Spleen (tissue), 11 donors: ENCODE data around the gene GLYATL1. TPM values are rescaled to one million over a fixed set of nuclear protein-coding genes. Genes with fewer than 3 reads are reported as not detected.

Source experiments
- DNase-seq: peaks from one replicate; pipeline ENCODE4 v3.0.0-alpha.2; 2020
- H3K27ac ChIP-seq, 8 donors: fragments of 200-600 bp; sonication (generic) in 7 of 8; 1 replicate in 4 of 8; 2 replicates in 4 of 8; pipeline versions ENCODE4 v1.5.0 to v1.8.0; 2016 to 2021; ENCODE audit warnings: inconsistent platforms in 4 of 8, mild to moderate bottlenecking in 4 of 8, moderate library complexity in 1 of 8
- H3K27me3 ChIP-seq, 7 donors: fragments of 200-600 bp; sonication (generic) in 6 of 7; replicated peaks in 1 of 7; 1 replicate in 4 of 7; 2 replicates in 3 of 7; pipeline versions ENCODE4 v1.5.0 to v1.8.0; 2016 to 2021; ENCODE audit warnings: inconsistent platforms in 3 of 7, mild to moderate bottlenecking in 1 of 7
- H3K36me3 ChIP-seq, 6 donors: fragments of 200-600 bp; sonication (generic) in 5 of 6; 1 replicate in 4 of 6; 2 replicates in 2 of 6; pipeline versions ENCODE4 v1.5.0 to v1.8.0; 2016 to 2021; ENCODE audit warnings: inconsistent platforms in 2 of 6
- H3K4me1 ChIP-seq, 6 donors: fragments of 200-600 bp; sonication (generic) in 5 of 6; 1 replicate in 3 of 6; 2 replicates in 3 of 6; pipeline versions ENCODE4 v1.5.0 to v1.8.0; 2016 to 2021; ENCODE audit warnings: inconsistent platforms in 3 of 6
- H3K4me3 ChIP-seq, 8 donors: fragments of 200-600 bp; sonication (generic) in 7 of 8; 1 replicate in 4 of 8; 2 replicates in 4 of 8; pipeline versions ENCODE4 v1.5.0 to v1.8.0; 2016 to 2021; ENCODE audit warnings: inconsistent platforms in 4 of 8, mild to moderate bottlenecking in 4 of 8, moderate library complexity in 2 of 8
- H3K9me3 ChIP-seq, 8 donors: fragments of 200-600 bp; sonication (generic) in 7 of 8; 1 replicate in 4 of 8; 2 replicates in 4 of 8; pipeline versions ENCODE4 v1.5.0 to v1.8.0; 2016 to 2021; ENCODE audit warnings: inconsistent platforms in 4 of 8
- POLR2A ChIP-seq, 3 donors: fragments of 450-650 bp; IDR thresholded peaks; one replicate each; pipeline ENCODE4 v1.5.1; 2017; ENCODE audit warnings: antibody characterized with exemption in 3 of 3, mild to moderate bottlenecking in 1 of 3
- POLR2AphosphoS5 ChIP-seq, 3 donors: sonication (generic); formaldehyde crosslinking; IDR thresholded peaks; one replicate each; pipeline ENCODE4 v1.5.1; 2017; ENCODE audit warnings: antibody characterized with exemption in 3 of 3
- WGBS, 5 donors: extraction: QIAGEN DNeasy Blood & Tissue Kit in 3 of 5; methylation state at CpG; one replicate each; pipeline versions ENCODE4 v1.1.5 to v1.1.7; 2013 to 2018; 5-methylcytosine and 5-hydroxymethylcytosine counted together
- intact Hi-C: fragments of 100-400 bp; cut with DNase I; formaldehyde crosslinking; loops from one replicate; pipeline ENCODE4 v1.15.0; 2023; ENCODE audit warnings: low total_unique reads
- polyA plus RNA-seq, 3 donors: library from polyadenylated mRNA; stranded (reverse); fragments of 200-250 nt; gene quantifications; one replicate each; pipeline ENCODE4 v1.2.1, GENCODE V29; 2013
- total RNA-seq, 7 donors: library from RNA; depleted of rRNA in 3 of 7; stranded (reverse); fragments of >200 nt in 3 of 7; fragmentation: NEBNext Ultra II Directional in 4 of 7; extraction: Animal tissue kit (Norgen Biotek cat#: 25700) in 4 of 7; gene quantifications; one replicate each; pipeline versions ENCODE4 v1.1.0 to v1.2.1, GENCODE V29; 2016 to 2021
- TF ChIP-seq, protein P1 (sequence below), 11 experiments: fragments of 200-600 bp in 7 of 11; fragments of 450-650 bp in 4 of 11; sonication (generic) in 4 of 11; IDR thresholded peaks in 8 of 11; conservative IDR thresholded peaks in 3 of 11; 1 replicate in 7 of 11; 2 replicates in 4 of 11; pipeline versions ENCODE4 v1.4.0 to v1.8.0; 2016 to 2021; ENCODE audit warnings: antibody characterized with exemption in 11 of 11, inconsistent platforms in 4 of 11, mild to moderate bottlenecking in 1 of 11
- donor health status: healthy with polysubstance abuse.
- donor health status: DM: no; HTN: no; CAD: no; lungs with moderate emphysema.
- donor health status: DM: no; HTN: no; CAD: no.
- donor health status: Bipolar disorder and iron deficiency.
- donor health status: healthy.
- donor health status: DM: no; HTN: no; CAD: no.
- donor health status: DM: yes; HTN: yes; CAD: no.

Gene GLYATL1
- total and polyA plus RNA-seq, 10 donors, result not detected

DNA sequence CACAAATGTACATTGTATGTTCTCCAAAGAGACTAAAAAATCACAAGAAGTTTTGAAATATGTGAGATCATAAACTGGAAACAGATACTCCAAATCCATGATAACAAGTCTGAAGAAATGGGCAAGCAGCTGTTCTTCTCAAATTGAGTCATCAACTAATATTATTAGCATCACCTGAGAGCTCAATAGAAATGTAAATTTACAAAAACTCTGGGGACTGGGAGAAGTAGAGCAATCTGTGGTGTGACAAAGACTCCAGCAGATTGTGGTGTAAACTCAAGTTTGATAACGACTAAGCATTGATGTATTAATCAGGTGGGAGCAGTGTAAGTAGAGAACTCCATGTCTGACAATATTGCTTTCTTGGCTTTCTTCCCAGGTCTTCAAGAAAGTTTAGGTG lies 53.2 kb downstream of the GLYATL1 start:
- Histone ChIP-seq H3K27me3 (no peaks in the 10 kb centered on the region), H3K4me1 (no peaks in the 10 kb centered on the region), H3K27ac (no peak overlapping the region), H3K36me3 (no peaks in the 10 kb centered on the region), H3K9me3 (no peaks in the 10 kb centered on the region), H3K4me3 (no peak overlapping the region)
- WGBS, 5 donors, result 73 to 87% (median 81%) methylated on average over 1 of the region's 1 CpG
- DNase-seq, result no peak
- intact Hi-C loops, result no loop called here
- no peak for TF ChIP-seq POLR2A (IDR thresholded peaks at IDR 0.05)
- TF ChIP-seq, protein P1, sequence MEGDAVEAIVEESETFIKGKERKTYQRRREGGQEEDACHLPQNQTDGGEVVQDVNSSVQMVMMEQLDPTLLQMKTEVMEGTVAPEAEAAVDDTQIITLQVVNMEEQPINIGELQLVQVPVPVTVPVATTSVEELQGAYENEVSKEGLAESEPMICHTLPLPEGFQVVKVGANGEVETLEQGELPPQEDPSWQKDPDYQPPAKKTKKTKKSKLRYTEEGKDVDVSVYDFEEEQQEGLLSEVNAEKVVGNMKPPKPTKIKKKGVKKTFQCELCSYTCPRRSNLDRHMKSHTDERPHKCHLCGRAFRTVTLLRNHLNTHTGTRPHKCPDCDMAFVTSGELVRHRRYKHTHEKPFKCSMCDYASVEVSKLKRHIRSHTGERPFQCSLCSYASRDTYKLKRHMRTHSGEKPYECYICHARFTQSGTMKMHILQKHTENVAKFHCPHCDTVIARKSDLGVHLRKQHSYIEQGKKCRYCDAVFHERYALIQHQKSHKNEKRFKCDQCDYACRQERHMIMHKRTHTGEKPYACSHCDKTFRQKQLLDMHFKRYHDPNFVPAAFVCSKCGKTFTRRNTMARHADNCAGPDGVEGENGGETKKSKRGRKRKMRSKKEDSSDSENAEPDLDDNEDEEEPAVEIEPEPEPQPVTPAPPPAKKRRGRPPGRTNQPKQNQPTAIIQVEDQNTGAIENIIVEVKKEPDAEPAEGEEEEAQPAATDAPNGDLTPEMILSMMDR (IDR thresholded peaks at IDR 0.05 in 8 of 11, conservative IDR thresholded peaks at IDR 0.05 in 3 of 11), result no peak
- no peak for TF ChIP-seq POLR2AphosphoS5 (IDR thresholded peaks at IDR 0.05)

DNA sequence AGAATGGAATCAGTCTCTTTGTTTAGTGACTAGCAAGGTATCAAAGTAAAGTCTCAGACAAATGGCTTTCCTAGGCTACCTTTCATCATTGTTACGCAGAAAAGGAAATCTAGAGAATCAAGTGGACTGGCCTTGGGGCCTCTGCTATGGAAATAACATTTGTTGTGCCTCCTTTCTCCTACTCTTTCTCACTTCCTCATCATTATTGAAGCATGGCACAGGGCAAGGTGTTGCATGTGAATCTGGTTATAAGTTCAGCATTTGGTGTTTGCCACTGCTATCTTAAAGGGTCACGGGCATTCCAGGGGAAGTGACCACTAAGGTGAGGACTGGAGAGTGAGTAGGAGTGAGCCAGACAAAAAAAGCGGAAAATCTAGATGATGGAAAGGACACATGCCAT lies 54.9 kb downstream of the GLYATL1 start:
- Histone ChIP-seq H3K4me3 (no peak overlapping the region), H3K27ac (no peak overlapping the region), H3K27me3 (no peaks in the 10 kb centered on the region), H3K36me3 (no peaks in the 10 kb centered on the region), H3K9me3 (no peaks in the 10 kb centered on the region), H3K4me1 (peaks cover 0 to 4% (median 0%) of the 10 kb centered on the region in 6 donors)
- TF ChIP-seq POLR2A (IDR thresholded peaks at IDR 0.05) (no peak), POLR2AphosphoS5 (IDR thresholded peaks at IDR 0.05) (no peak)
- TF ChIP-seq, protein P1 (IDR thresholded peaks at IDR 0.05 in 8 of 11, conservative IDR thresholded peaks at IDR 0.05 in 3 of 11), result no peak
- 72 to 78% (median 75%) methylated on average over 3 of the region's 3 CpGs for WGBS, 5 donors
- DNase-seq, result no peak
- intact Hi-C loops, result no loop called here

DNA sequence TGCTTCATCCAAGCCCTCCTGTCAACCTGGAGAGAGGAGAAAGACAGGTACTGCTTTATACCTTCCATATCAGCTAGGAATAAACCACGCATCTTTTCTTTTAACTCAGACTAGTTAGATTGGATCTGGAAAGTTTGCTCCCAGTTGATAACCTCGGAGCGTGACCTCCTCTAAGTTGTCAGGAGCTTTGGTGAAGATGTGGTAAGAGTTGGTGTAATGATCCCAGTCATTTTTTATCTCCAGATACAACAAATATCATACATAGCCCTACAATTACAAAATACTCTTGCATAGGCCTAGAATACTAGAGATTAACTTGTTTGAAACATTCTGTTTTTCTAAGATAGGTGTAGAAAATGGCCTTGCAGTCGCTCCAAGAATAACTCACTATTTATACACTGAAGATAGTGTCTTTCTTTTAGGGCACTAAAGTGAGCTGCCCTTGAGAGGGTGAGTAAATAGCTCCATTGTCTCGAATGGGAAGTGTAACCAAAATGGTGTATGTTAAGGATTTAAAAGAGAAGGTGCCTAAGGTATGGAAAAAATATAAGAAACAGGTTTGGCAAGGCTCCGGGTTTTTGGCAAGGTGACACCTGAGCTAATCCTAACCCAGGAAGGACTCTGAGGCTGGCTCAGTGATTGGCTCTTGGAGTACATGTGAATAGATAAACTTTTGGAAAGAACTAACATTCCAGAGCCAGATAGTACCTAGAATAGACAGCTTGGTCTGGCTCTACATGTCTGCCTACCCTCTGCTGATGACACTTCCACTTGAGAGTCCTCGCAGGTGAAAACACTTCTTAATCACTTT lies 59.4 kb downstream of the GLYATL1 start:
- WGBS, 5 donors, result 79 to 86% (median 82%) methylated on average over 7 of the region's 7 CpGs

DNA sequence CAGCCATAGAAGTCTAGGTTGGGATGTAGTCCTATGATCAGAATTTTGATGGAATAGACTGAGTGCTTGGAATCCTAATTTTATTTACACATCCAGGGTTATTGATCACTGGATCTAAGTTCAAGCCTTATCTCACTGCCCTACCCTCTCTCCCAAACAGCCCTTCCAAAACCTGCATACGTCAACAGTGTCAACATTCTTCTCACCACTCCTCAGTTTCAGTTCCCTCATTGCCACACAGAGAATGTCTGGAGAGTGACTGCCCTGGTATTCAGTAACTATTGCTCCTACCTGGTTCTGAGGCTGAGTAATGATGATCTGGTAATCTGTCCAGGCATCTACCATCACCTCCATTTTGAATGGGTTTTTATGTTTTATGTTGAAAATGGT lies 60.0 kb downstream of the GLYATL1 start:
- Histone ChIP-seq H3K9me3 (no peaks in the 10 kb centered on the region), H3K4me1 (peaks cover 0 to 9% (median 2%) of the 10 kb centered on the region in 6 donors), H3K4me3 (no peak overlapping the region), H3K27me3 (no peaks in the 10 kb centered on the region), H3K36me3 (no peaks in the 10 kb centered on the region), H3K27ac (no peak overlapping the region)
- 52 to 67% (median 62%) methylated on average over 1 of the region's 1 CpG for WGBS, 5 donors
- no peak for DNase-seq
- TF ChIP-seq POLR2AphosphoS5 (IDR thresholded peaks at IDR 0.05), result no peak
- TF ChIP-seq, protein P1 (IDR thresholded peaks at IDR 0.05 in 8 of 11, conservative IDR thresholded peaks at IDR 0.05 in 3 of 11), result no peak
- no peak for TF ChIP-seq POLR2A (IDR thresholded peaks at IDR 0.05)
- intact Hi-C loops, result no loop called here

More for the DNA sequence above, 59.4 kb downstream of the GLYATL1 start:
- intact Hi-C loops, result no loop called here
- Histone ChIP-seq H3K4me1 (peaks cover 0 to 9% (median 2%) of the 10 kb centered on the region in 6 donors), H3K36me3 (no peaks in the 10 kb centered on the region), H3K4me3 (no peak overlapping the region), H3K9me3 (no peaks in the 10 kb centered on the region), H3K27ac (no peak overlapping the region), H3K27me3 (no peaks in the 10 kb centered on the region)
- TF ChIP-seq, protein P1 (IDR thresholded peaks at IDR 0.05 in 8 of 11, conservative IDR thresholded peaks at IDR 0.05 in 3 of 11), result no peak
- TF ChIP-seq POLR2AphosphoS5 (IDR thresholded peaks at IDR 0.05) (no peak), POLR2A (IDR thresholded peaks at IDR 0.05) (no peak)
- DNase-seq, result no peak
